Endothelial cell (in vitro differentiated cells): ENCODE measurements around the gene SCFD2. TPM values are rescaled to one million over a fixed set of nuclear protein-coding genes. Genes with fewer than 3 reads are reported as not detected.

Experiments
- DNase-seq: peaks from one replicate; pipeline ENCODE4 v3.0.0; 2021; ENCODE audit warnings: low spot score
- H3K27ac Mint-ChIP-seq: one replicate; pipeline ENCODE4 v1.8.0; 2021; ENCODE audit warnings: mixed read lengths, inconsistent platforms; ENCODE audit not compliant: unreplicated experiment
- H3K27me3 Mint-ChIP-seq: one replicate; pipeline ENCODE4 v1.8.0; 2021; ENCODE audit warnings: mild to moderate bottlenecking, moderate library complexity, mixed read lengths, inconsistent platforms; ENCODE audit not compliant: unreplicated experiment
- H3K36me3 Mint-ChIP-seq: one replicate; pipeline ENCODE4 v1.8.0; 2021; ENCODE audit warnings: mild to moderate bottlenecking, low read depth, mixed read lengths, inconsistent platforms; ENCODE audit not compliant: unreplicated experiment
- H3K4me1 Mint-ChIP-seq: one replicate; pipeline ENCODE4 v1.8.0; 2021; ENCODE audit warnings: mild to moderate bottlenecking, mixed read lengths, inconsistent platforms; ENCODE audit not compliant: unreplicated experiment
- H3K4me3 Mint-ChIP-seq: one replicate; pipeline ENCODE4 v1.8.0; 2021; ENCODE audit warnings: mild to moderate bottlenecking, mixed read lengths, inconsistent platforms; ENCODE audit not compliant: unreplicated experiment
- H3K9me3 Mint-ChIP-seq: one replicate; pipeline ENCODE4 v1.8.0; 2021; ENCODE audit warnings: mixed read lengths, inconsistent platforms; ENCODE audit not compliant: unreplicated experiment
- CTCF ChIP-seq: fragments of 200-600 bp; sonication (generic); IDR thresholded peaks from one replicate; pipeline ENCODE4 v1.5.0; 2021; ENCODE audit warnings: antibody characterized with exemption; ENCODE audit not compliant: unreplicated experiment
- total RNA-seq: library from RNA; stranded (reverse); fragmentation: NEBNext Ultra II Directional; extraction: Animal tissue kit (Norgen Biotek cat#: 25700); gene quantifications from one replicate; pipeline ENCODE4 v1.2.1, GENCODE V29; 2021; ENCODE audit not compliant: unreplicated experiment

The SCFD2 gene
- total RNA-seq, 1 donor from 2014 or later = 13.6 TPM

GRCh38 chr4:52860361-52860760 lies 505.5 kb downstream of the SCFD2 start:
- H3K36me3 Mint-ChIP-seq = peaks cover 4% of the 10 kb centered on the region
- H3K4me3 Mint-ChIP-seq = no peak overlapping the region
- no peak overlapping the region for H3K27ac Mint-ChIP-seq
- peaks cover 8% of the 10 kb centered on the region for H3K27me3 Mint-ChIP-seq
- no peak for DNase-seq
- TF ChIP-seq CTCF = no peak
- peaks cover 9% of the 10 kb centered on the region for H3K4me1 Mint-ChIP-seq
- no peaks in the 10 kb centered on the region for H3K9me3 Mint-ChIP-seq

GRCh38 chr4:52856801-52857200 lies 509.1 kb downstream of the SCFD2 start:
- peaks cover 6% of the 10 kb centered on the region for H3K4me1 Mint-ChIP-seq
- no peak for DNase-seq
- no peak overlapping the region for H3K4me3 Mint-ChIP-seq
- H3K36me3 Mint-ChIP-seq = peaks cover 4% of the 10 kb centered on the region
- H3K27ac Mint-ChIP-seq = no peak overlapping the region
- no peak for TF ChIP-seq CTCF
- H3K9me3 Mint-ChIP-seq = no peaks in the 10 kb centered on the region
- peaks cover 6% of the 10 kb centered on the region for H3K27me3 Mint-ChIP-seq

- no peak overlapping the region for H3K27ac Mint-ChIP-seq
- H3K4me1 Mint-ChIP-seq = no peaks in the 10 kb centered on the region
- TF ChIP-seq CTCF = no peak
- H3K36me3 Mint-ChIP-seq = no peaks in the 10 kb centered on the region
- no peak overlapping the region for H3K4me3 Mint-ChIP-seq
- no peak for DNase-seq
- no peaks in the 10 kb centered on the region for H3K27me3 Mint-ChIP-seq
- H3K9me3 Mint-ChIP-seq = no peaks in the 10 kb centered on the region
Measured at GRCh38 chr4:52853351-52853750, 512.5 kb downstream of the SCFD2 start.

GRCh38 chr4:52852711-52853110 lies 513.1 kb downstream of the SCFD2 start:
- H3K4me3 Mint-ChIP-seq = no peak overlapping the region
- no peaks in the 10 kb centered on the region for H3K27me3 Mint-ChIP-seq
- no peak overlapping the region for H3K27ac Mint-ChIP-seq
- H3K4me1 Mint-ChIP-seq = no peaks in the 10 kb centered on the region
- DNase-seq = no peak
- no peaks in the 10 kb centered on the region for H3K9me3 Mint-ChIP-seq
- TF ChIP-seq CTCF = no peak
- no peaks in the 10 kb centered on the region for H3K36me3 Mint-ChIP-seq

- DNase-seq = no peak
- H3K36me3 Mint-ChIP-seq = no peaks in the 10 kb centered on the region
- TF ChIP-seq CTCF = no peak
- no peaks in the 10 kb centered on the region for H3K27me3 Mint-ChIP-seq
- no peak overlapping the region for H3K27ac Mint-ChIP-seq
- H3K4me3 Mint-ChIP-seq = no peak overlapping the region
- no peaks in the 10 kb centered on the region for H3K4me1 Mint-ChIP-seq
- H3K9me3 Mint-ChIP-seq = no peaks in the 10 kb centered on the region
Measured at GRCh38 chr4:52852041-52852440, 513.8 kb downstream of the SCFD2 start.
